Loucy (cell line): ENCODE measurements around the gene FCRL6.

Experiments
- EZH2phosphoT487 ChIP-seq: fragments of 200-600 bp; IDR thresholded peaks from 2 replicates; pipeline ENCODE4 v1.6.1; 2018; ENCODE audit warnings: antibody characterized with exemption, mild to moderate bottlenecking, moderate library complexity, borderline replicate concordance
- TF ChIP-seq, protein P1 (sequence below): fragments of 200-600 bp; sonication (generic); conservative IDR thresholded peaks from 2 replicates; pipeline ENCODE4 v1.5.1; 2014; ENCODE audit warnings: mild to moderate bottlenecking, antibody characterized with exemption, low read length

DNA sequence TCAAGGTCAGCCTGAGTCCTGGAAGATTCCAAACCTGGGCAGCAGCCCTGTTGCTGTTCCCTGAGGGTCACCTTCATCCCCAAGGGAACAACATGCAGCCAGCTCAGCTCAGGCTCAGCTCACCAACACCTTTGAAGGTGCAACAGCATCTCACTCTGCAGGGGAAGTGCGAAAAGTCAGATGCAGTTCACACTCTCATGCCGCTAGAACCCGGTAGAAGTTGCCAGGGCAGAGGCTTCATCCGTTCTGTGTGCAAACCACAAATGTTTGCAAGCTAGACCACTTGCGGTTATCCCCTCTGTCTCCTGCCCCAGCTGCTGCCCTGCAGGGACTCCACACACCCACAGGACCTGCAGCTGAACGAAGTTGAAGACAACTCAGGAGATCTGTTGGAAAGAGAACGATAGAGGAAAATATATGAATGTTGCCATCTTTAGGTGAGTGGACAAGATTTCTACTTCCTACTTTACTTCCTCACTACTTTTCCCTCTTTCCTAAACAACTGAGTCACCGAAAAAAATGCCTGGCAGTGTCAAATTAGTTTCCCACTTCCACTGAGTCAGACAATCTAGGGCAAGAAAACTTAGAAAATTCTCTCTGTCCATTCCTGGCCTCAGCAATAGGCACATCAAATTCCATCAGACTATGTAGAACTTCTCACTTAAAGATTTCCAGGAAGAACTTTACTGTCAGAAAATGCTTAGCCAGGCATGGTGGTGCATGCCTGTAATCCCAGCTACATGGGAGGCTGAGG lies 1.8 kb upstream of the FCRL6 start:
- TF ChIP-seq, protein P1, sequence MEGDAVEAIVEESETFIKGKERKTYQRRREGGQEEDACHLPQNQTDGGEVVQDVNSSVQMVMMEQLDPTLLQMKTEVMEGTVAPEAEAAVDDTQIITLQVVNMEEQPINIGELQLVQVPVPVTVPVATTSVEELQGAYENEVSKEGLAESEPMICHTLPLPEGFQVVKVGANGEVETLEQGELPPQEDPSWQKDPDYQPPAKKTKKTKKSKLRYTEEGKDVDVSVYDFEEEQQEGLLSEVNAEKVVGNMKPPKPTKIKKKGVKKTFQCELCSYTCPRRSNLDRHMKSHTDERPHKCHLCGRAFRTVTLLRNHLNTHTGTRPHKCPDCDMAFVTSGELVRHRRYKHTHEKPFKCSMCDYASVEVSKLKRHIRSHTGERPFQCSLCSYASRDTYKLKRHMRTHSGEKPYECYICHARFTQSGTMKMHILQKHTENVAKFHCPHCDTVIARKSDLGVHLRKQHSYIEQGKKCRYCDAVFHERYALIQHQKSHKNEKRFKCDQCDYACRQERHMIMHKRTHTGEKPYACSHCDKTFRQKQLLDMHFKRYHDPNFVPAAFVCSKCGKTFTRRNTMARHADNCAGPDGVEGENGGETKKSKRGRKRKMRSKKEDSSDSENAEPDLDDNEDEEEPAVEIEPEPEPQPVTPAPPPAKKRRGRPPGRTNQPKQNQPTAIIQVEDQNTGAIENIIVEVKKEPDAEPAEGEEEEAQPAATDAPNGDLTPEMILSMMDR = no peak
- no peak for TF ChIP-seq EZH2phosphoT487
